Neural cell (in vitro differentiated cells): Measurements from ENCODE around the gene GABPA. TPM values are rescaled to one million over a fixed set of nuclear protein-coding genes. Genes with fewer than 3 reads are reported as not detected.

Experiments
- H2AFZ ChIP-seq: fragments of 200-600, 300-800 bp; sonication (generic), shearing (Covaris generic); 2 replicates; pipeline ENCODE4 v1.6.0; 2014; ENCODE audit warnings: low read depth, mild to moderate bottlenecking, antibody characterized with exemption, low read length, moderate library complexity
- H3F3A ChIP-seq: fragments of 200-600 bp; shearing (Covaris generic); 2 replicates; pipeline ENCODE4 v1.6.1; 2016; ENCODE audit warnings: mild to moderate bottlenecking, moderate library complexity, mixed read lengths, antibody characterized with exemption, low read length; ENCODE audit not compliant: insufficient read depth, poor library complexity, severe bottlenecking
- H3K27ac ChIP-seq: fragments of 200-600, 300-800 bp; sonication (generic), shearing (Covaris generic); 2 replicates; pipeline ENCODE4 v1.5.1; 2014; ENCODE audit warnings: mild to moderate bottlenecking, low read length, moderate library complexity
- H3K27me3 ChIP-seq: fragments of 300-800, 200-600 bp; sonication (generic), shearing (Covaris generic); 2 replicates; pipeline ENCODE4 v1.6.0; 2014; ENCODE audit warnings: mild to moderate bottlenecking, low read depth, low read length, moderate library complexity; ENCODE audit not compliant: insufficient read depth
- H3K36me3 ChIP-seq: fragments of 300-800, 200-600 bp; sonication (generic), shearing (Covaris generic); 2 replicates; pipeline ENCODE4 v1.5.1; 2014; ENCODE audit warnings: mild to moderate bottlenecking, antibody characterized with exemption, low read length, moderate library complexity; ENCODE audit not compliant: insufficient read depth
- H3K4me2 ChIP-seq: fragments of 300-800, 200-600 bp; sonication (generic), shearing (Covaris generic); 2 replicates; pipeline ENCODE4 v1.6.0; 2014; ENCODE audit warnings: mild to moderate bottlenecking, low read length
- H3K4me3 ChIP-seq: fragments of 300-800, 200-600 bp; sonication (generic), shearing (Covaris generic); 2 replicates; pipeline ENCODE4 v1.5.1; 2014; ENCODE audit warnings: mild to moderate bottlenecking, low read length, moderate library complexity
- H3K79me2 ChIP-seq: fragments of 200-600 bp; shearing (Covaris generic); replicated peaks from 2 replicates; pipeline ENCODE4 v1.6.0; 2014; ENCODE audit warnings: mild to moderate bottlenecking, low read length, moderate library complexity; ENCODE audit not compliant: insufficient read depth
- H3K9ac ChIP-seq: fragments of 300-800, 200-600 bp; sonication (generic), shearing (Covaris generic); 2 replicates; pipeline ENCODE4 v1.6.1; 2016; ENCODE audit warnings: mild to moderate bottlenecking, low read length, mixed read lengths
- H3K9me2 ChIP-seq: fragments of 200-600 bp; shearing (Covaris generic); 2 replicates; pipeline ENCODE4 v1.6.1; 2016; ENCODE audit warnings: mild to moderate bottlenecking, low read length, mixed read lengths; ENCODE audit not compliant: insufficient read depth
- H3K9me3 ChIP-seq: fragments of 200-600, 300-800 bp; sonication (generic), shearing (Covaris generic); 2 replicates; pipeline ENCODE4 v1.6.1; 2016; ENCODE audit warnings: mild to moderate bottlenecking, mixed run types, low read length, moderate library complexity, mixed read lengths
- H4K20me1 ChIP-seq: fragments of 200-600 bp; shearing (Covaris generic); 2 replicates; pipeline ENCODE4 v1.6.1; 2016; ENCODE audit warnings: mild to moderate bottlenecking, mixed run types; ENCODE audit not compliant: insufficient read depth
- CTCF ChIP-seq: fragments of 450-650 bp; IDR thresholded peaks from 2 replicates; pipeline ENCODE4 v1.5.1; 2014; ENCODE audit warnings: antibody characterized with exemption, mild to moderate bottlenecking, moderate library complexity; ENCODE audit not compliant: poor library complexity, severe bottlenecking
- EP300 ChIP-seq: fragments of 450-650 bp; conservative IDR thresholded peaks from 2 replicates; pipeline ENCODE4 v1.6.1; 2014; ENCODE audit warnings: antibody characterized with exemption, mild to moderate bottlenecking, moderate library complexity; ENCODE audit not compliant: poor library complexity, severe bottlenecking
- MXI1 ChIP-seq: fragments of 450-650 bp; conservative IDR thresholded peaks from 2 replicates; pipeline ENCODE4 v1.6.1; 2014; ENCODE audit warnings: antibody characterized with exemption, mild to moderate bottlenecking; ENCODE audit not compliant: poor library complexity, severe bottlenecking
- POLR2AphosphoS5 ChIP-seq: IDR thresholded peaks from 2 replicates; pipeline ENCODE4 v1.6.1; 2012
- RAD21 ChIP-seq: fragments of 450-650 bp; conservative IDR thresholded peaks from 2 replicates; pipeline ENCODE4 v1.6.1; 2014; ENCODE audit warnings: antibody characterized with exemption, mild to moderate bottlenecking, moderate library complexity
- REST ChIP-seq: IDR thresholded peaks from 2 replicates; pipeline ENCODE4 v1.6.1; 2012; ENCODE audit warnings: borderline replicate concordance
- SMC3 ChIP-seq: fragments of 450-650 bp; conservative IDR thresholded peaks from 2 replicates; pipeline ENCODE4 v1.6.1; 2014; ENCODE audit warnings: antibody characterized with exemption, mild to moderate bottlenecking, moderate library complexity; ENCODE audit not compliant: poor library complexity
- TAF1 ChIP-seq: IDR thresholded peaks from 2 replicates; pipeline ENCODE4 v1.6.1; 2012; ENCODE audit warnings: low read depth
- polyA plus RNA-seq: library from polyadenylated mRNA; depleted of rRNA; stranded (reverse); fragments of >200 nt; gene quantifications from 2 replicates; pipeline ENCODE4 v1.2.3, GENCODE V29; 2014

The GABPA gene
- polyA plus RNA-seq, 1 donor from 2014 or later: 45.4 TPM

- TF ChIP-seq SMC3: peak; percentile 77
- peak; percentile 14 for TF ChIP-seq EP300
These were observed 55.5 kb downstream of the GABPA start (continued) for GRCh38 chr21:25790122-25790877.

- Histone ChIP-seq H3K27ac (no peak overlapping the region), H2AFZ (no peak overlapping the region), H3K9me3 (no peaks in the 10 kb centered on the region), H3K4me2 (no peak overlapping the region), H4K20me1 (no peaks in the 10 kb centered on the region), H3K27me3 (no peaks in the 10 kb centered on the region), H3K36me3 (no peaks in the 10 kb centered on the region), H3K79me2 (no peaks in the 10 kb centered on the region), H3K9me2 (no peaks in the 10 kb centered on the region), H3K9ac (no peak overlapping the region), H3K4me3 (no peak overlapping the region), H3F3A (no peaks in the 10 kb centered on the region)
- no peak for TF ChIP-seq TAF1
These were observed 56.1 kb downstream of the GABPA start for GRCh38 chr21:25790878-25791204.

- H3K36me3 ChIP-seq: no peaks in the 10 kb centered on the region
These were observed 56.5 kb downstream of the GABPA start for GRCh38 chr21:25791319-25791718.

More at GRCh38 chr21:25791319-25791718, 56.5 kb downstream of the GABPA start:
- Histone ChIP-seq H3K9me2 (no peaks in the 10 kb centered on the region), H3F3A (no peaks in the 10 kb centered on the region), H3K9me3 (no peaks in the 10 kb centered on the region), H2AFZ (no peak overlapping the region), H3K4me3 (no peak overlapping the region), H3K4me2 (no peak overlapping the region), H3K27me3 (no peaks in the 10 kb centered on the region), H3K9ac (no peak overlapping the region), H4K20me1 (no peaks in the 10 kb centered on the region), H3K79me2 (no peaks in the 10 kb centered on the region), H3K27ac (no peak overlapping the region)
- TF ChIP-seq TAF1: no peak
- no peak for TF ChIP-seq POLR2AphosphoS5
- TF ChIP-seq EP300: no peak
- TF ChIP-seq RAD21: no peak
- no peak for TF ChIP-seq CTCF
- TF ChIP-seq REST: no peak
- TF ChIP-seq MXI1: no peak
